KMS-11 (cell line): Measurements from ENCODE around the gene ELMO1.

Experiments
- H2AFZ ChIP-seq: fragments of 200-600 bp; sonication (generic); 2 replicates; pipeline ENCODE4 v1.6.1; 2016; ENCODE audit warnings: antibody characterized with exemption, mixed run types, low read depth
- H3K27ac ChIP-seq: fragments of 200-600 bp; sonication (generic); 2 replicates; pipeline ENCODE4 v1.6.1; 2016; ENCODE audit warnings: mild to moderate bottlenecking, mixed run types
- H3K27me3 ChIP-seq: fragments of 200-600 bp; sonication (generic); 2 replicates; pipeline ENCODE4 v1.6.1; 2017; ENCODE audit warnings: mild to moderate bottlenecking, low read depth, mixed run types, moderate library complexity; ENCODE audit not compliant: insufficient read depth
- H3K36me3 ChIP-seq: fragments of 200-600 bp; sonication (generic); 2 replicates; pipeline ENCODE4 v1.6.1; 2017; ENCODE audit warnings: mild to moderate bottlenecking, mixed run types; ENCODE audit not compliant: insufficient read depth
- H3K4me1 ChIP-seq: fragments of 200-600 bp; sonication (generic); 2 replicates; pipeline ENCODE4 v1.6.1; 2016; ENCODE audit warnings: mild to moderate bottlenecking, low read depth, mixed run types; ENCODE audit not compliant: poor library complexity, severe bottlenecking
- H3K4me2 ChIP-seq: fragments of 200-600 bp; sonication (generic); 2 replicates; pipeline ENCODE4 v1.7.0; 2016; ENCODE audit warnings: mild to moderate bottlenecking, mixed run types
- H3K4me3 ChIP-seq: fragments of 200-600 bp; sonication (generic); IDR thresholded peaks from 2 replicates; pipeline ENCODE4 v1.6.1; 2017; ENCODE audit warnings: low read depth, low read length, mixed read lengths; ENCODE audit not compliant: insufficient read depth
- H3K79me2 ChIP-seq: fragments of 200-600 bp; sonication (generic); 2 replicates; pipeline ENCODE4 v1.6.1; 2016; ENCODE audit warnings: low read depth, mixed run types; ENCODE audit not compliant: insufficient read depth
- H3K9ac ChIP-seq: fragments of 200-600 bp; sonication (generic); 2 replicates; pipeline ENCODE4 v1.6.1; 2016; ENCODE audit warnings: mild to moderate bottlenecking, mixed run types
- H4K20me1 ChIP-seq: fragments of 200-600 bp; sonication (generic); 2 replicates; pipeline ENCODE4 v1.6.1; 2016; ENCODE audit warnings: mild to moderate bottlenecking, mixed run types; ENCODE audit not compliant: insufficient read depth
- TF ChIP-seq, protein P1 (sequence below): fragments of 200-600 bp; sonication (generic); conservative IDR thresholded peaks from 2 replicates; pipeline ENCODE4 v1.6.1; 2017; ENCODE audit warnings: low read depth, mild to moderate bottlenecking, antibody characterized with exemption, low read length, moderate library complexity, mixed read lengths

The ELMO1 gene

DNA sequence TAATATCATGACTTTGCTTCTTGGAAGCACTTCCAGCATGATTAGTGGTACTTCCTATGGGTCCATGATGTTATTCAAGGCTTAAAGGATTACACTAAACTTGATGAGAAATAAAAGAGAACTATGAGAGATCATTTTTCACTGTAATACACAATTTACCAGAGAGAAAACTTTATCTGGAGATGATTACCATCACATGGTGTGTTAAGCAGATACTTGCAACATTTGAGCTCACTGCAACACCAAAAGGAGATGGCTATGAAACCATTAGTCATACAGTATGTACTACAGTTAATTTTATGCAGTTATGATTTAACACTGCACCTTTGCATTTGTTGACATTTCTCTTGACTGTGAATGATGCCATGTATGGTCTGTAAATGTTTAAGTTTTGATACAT is 413.0 kb downstream of the ELMO1 start:
- Histone ChIP-seq H4K20me1 (no peaks in the 10 kb centered on the region), H3K79me2 (no peaks in the 10 kb centered on the region), H3K27me3 (no peaks in the 10 kb centered on the region), H3K4me2 (no peak overlapping the region), H2AFZ (no peak overlapping the region), H3K4me3 (no peak overlapping the region), H3K27ac (no peak overlapping the region), H3K9ac (no peak overlapping the region), H3K4me1 (no peaks in the 10 kb centered on the region), H3K36me3 (no peaks in the 10 kb centered on the region)
- TF ChIP-seq, protein P1, sequence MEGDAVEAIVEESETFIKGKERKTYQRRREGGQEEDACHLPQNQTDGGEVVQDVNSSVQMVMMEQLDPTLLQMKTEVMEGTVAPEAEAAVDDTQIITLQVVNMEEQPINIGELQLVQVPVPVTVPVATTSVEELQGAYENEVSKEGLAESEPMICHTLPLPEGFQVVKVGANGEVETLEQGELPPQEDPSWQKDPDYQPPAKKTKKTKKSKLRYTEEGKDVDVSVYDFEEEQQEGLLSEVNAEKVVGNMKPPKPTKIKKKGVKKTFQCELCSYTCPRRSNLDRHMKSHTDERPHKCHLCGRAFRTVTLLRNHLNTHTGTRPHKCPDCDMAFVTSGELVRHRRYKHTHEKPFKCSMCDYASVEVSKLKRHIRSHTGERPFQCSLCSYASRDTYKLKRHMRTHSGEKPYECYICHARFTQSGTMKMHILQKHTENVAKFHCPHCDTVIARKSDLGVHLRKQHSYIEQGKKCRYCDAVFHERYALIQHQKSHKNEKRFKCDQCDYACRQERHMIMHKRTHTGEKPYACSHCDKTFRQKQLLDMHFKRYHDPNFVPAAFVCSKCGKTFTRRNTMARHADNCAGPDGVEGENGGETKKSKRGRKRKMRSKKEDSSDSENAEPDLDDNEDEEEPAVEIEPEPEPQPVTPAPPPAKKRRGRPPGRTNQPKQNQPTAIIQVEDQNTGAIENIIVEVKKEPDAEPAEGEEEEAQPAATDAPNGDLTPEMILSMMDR = no peak

DNA sequence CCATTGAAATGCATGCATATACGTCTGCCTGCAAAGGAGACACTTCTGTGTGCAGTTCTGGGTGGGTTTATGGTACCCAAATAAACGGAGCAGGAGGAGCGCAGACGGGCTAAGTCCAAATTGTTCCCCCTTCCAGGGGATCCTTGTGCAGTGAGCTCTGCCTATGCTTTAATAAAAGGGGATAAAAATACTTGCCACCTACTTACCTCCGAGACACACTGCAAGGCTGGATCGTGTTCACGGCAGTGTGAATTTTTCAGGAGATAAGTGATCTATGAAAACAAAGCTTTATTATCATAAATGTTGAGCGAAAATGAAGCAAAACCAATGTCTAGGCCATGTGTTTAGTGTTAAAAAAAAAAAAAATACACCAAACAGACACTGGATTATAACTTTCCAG is 415.5 kb downstream of the ELMO1 start:
- Histone ChIP-seq H3K36me3 (no peaks in the 10 kb centered on the region), H3K4me2 (no peak overlapping the region), H3K4me3 (no peak overlapping the region), H3K4me1 (no peaks in the 10 kb centered on the region), H3K79me2 (no peaks in the 10 kb centered on the region), H3K27me3 (no peaks in the 10 kb centered on the region), H3K27ac (no peak overlapping the region), H4K20me1 (no peaks in the 10 kb centered on the region), H2AFZ (no peak overlapping the region), H3K9ac (no peak overlapping the region)
- TF ChIP-seq, protein P1 = no peak

DNA sequence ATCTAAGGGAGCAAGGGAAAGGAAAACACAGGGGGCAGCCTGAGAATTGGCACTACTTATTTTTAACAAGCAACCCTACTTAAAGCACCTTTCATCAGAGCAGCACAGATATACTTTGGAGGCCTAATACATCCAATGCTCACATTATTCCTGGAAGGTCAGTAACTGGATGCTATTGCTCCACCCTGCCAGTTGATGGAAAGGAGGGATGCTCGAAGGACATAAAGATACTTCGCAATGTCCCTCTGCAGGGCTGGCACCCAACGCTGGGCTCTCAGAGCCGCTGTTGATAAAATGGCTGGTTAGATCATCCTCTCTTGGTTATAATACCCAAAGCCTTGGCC is 416.4 kb downstream of the ELMO1 start:
- no peak overlapping the region for H2AFZ ChIP-seq
- no peaks in the 10 kb centered on the region for H3K4me1 ChIP-seq
- H3K27me3 ChIP-seq = no peaks in the 10 kb centered on the region
- no peaks in the 10 kb centered on the region for H4K20me1 ChIP-seq
- no peaks in the 10 kb centered on the region for H3K79me2 ChIP-seq
- H3K36me3 ChIP-seq = no peaks in the 10 kb centered on the region
- no peak overlapping the region for H3K9ac ChIP-seq
- TF ChIP-seq, protein P1 = no peak
- no peak overlapping the region for H3K4me2 ChIP-seq
- H3K27ac ChIP-seq = no peak overlapping the region
- H3K4me3 ChIP-seq = no peak overlapping the region

DNA sequence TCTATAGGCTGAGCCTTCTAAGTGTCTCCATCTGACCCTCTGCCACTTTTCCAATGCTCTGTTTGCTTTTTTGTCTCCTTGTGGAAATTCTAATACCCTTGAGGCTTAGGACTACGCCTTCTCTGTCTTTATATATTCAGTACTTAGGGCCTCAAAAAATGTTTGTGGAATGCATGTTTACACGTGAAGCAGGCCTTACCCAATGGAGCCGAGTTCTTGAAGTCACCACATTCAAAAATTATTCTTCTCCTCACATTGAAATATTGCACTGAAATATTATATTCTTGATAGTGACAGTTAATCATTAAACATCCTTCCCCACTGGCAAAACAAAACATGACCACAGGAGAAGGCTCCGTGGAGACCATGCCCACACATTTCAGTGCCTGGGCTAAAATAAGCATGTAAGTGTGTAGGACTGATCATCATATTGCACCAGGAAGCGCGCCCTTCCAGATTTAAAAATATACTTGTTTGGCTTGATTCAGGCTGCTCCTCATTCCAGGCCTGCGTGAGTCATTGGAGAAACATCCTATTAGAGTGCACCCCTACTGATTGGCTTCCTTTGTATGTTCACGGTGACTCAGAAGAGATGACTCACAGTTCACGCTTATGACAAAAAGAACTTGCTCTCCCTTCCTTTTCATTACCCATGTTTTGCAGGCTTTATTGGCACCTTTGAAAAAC is 416.9 kb downstream of the ELMO1 start:
- no peak overlapping the region for H3K9ac ChIP-seq
- no peak overlapping the region for H3K4me3 ChIP-seq
- no peak overlapping the region for H3K4me2 ChIP-seq
- no peaks in the 10 kb centered on the region for H4K20me1 ChIP-seq
- no peak overlapping the region for H3K27ac ChIP-seq
- no peaks in the 10 kb centered on the region for H3K36me3 ChIP-seq
- TF ChIP-seq, protein P1 = no peak
- H3K4me1 ChIP-seq = no peaks in the 10 kb centered on the region
- no peaks in the 10 kb centered on the region for H3K79me2 ChIP-seq
- no peaks in the 10 kb centered on the region for H3K27me3 ChIP-seq
- no peak overlapping the region for H2AFZ ChIP-seq
